NCI-H748 treated with DMSO at 0.1 percent for 48 hours (cell line): ENCODE data around the gene COL6A2.
"Not testable (repeated sequence)": the region's sequence is repeated elsewhere in the genome, so short reads cannot be mapped to it uniquely, and the experiment has no call there.

ENCODE experiments used
- DNase-seq: peaks from one replicate; lab custom pipeline; 2025; lab: John Stamatoyannopoulos, UW

The COL6A2 gene

GRCh38 chr21:46094401-46095082, 3.4 kb upstream of the COL6A2 start:
- no peak for DNase-seq

GRCh38 chr21:46095083-46095719, 2.7 kb upstream of the COL6A2 start:
- no peak for DNase-seq

GRCh38 chr21:46095814-46096595, 1.9 kb upstream of the COL6A2 start:
- no peak for DNase-seq

DNA sequence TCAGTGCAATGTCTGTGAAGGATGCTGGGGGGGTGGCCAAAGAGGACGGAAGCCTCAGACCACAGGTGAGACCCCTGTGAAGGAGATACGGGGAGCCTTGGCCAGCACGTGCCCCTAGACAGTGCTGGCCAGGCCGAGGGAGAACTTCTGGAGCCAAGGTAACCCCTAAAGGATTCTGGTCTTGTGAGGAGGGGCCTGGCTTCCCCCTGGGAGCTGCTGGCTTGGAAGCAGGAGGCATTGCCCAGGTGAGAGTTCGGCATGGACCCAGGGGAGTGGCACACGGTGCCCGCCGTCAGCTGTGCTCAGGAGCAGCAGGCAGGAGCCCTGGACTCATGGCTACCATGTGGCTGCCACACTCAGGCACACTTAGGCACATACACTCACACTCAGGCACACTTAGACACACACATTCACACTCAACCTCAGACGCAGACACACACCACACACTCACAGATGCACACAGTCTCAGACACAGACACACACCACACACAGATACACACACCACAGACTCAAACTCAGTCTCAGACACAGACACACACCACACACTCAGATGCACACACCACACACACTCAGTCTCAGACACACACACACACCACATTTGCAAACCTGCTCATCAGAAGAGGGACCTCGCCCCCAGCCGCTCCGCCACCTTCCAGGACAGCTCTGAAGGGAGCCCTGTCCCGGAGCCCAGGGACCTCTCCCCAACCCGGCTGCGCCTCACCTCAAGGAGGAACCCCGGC, 1.1 kb upstream of the COL6A2 start:
- no peak for DNase-seq

DNA sequence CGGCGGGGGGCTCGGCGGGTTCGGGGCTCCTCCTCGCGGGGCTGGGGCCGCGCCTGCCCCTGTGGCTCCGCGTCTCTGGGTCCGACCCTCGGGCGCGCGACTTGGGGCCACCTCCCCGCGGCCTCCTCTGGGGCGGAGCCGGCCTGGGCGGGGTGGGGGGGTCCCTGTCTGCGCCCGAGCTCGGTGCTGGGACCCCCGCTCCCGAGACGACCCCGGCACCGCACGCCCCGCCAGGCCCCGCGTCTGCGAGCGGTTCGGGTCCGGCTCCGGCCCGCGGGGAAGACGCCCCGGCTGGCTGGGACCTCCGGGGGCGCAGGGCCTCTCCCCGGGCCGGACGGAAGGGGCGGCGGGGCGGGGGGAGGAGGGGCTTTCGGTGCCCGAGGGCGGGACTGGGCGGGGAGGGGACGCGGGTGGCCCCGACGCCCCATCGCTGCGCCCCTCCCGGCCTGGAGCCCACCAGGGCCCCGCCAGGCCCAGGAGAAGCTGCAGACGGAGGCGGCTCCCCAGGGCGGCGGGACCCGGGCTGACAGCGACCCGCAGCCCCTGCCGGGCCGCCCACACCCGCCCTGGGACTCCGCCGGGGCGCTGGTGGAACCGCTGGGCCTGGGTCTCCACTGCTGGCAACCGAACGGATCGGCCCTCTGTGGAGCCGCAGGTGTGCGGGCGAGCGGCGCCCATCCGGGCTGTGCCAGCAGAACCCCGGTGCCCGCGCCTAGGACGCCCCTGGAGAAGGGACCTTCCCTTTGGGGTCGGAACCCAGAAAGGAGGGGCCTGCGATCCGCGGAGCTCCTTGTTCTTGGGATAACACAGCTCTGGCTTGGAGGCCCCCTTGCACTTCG, 610 bp downstream of the COL6A2 start:
- no peak for DNase-seq

- no peak for DNase-seq
Observed at GRCh38 chr21:46099476-46099875, 1.6 kb downstream of the COL6A2 start.

- no peak for DNase-seq
Observed at GRCh38 chr21:46100020-46100419, 2.1 kb downstream of the COL6A2 start.

DNA sequence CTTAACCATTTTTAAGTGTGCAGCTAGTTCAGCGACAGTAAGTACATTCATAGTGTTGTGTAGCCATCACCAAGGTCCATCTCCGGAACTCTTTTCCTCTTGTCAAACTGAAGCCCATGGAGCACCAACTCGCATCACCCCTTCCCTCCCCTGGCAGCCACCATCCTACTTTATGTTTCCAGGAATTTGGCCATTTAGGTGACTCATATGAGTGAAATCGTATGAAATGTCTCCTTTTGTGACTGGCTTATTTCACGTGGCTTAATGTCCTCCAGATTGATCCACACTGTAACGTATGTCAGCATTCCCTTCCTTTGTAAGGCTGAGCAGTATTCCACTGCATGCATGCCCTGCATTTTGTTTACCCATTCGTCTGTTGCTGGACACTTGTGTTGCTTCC, 2.5 kb downstream of the COL6A2 start:
- DNase-seq = no peak

GRCh38 chr21:46100906-46101305, 3.0 kb downstream of the COL6A2 start:
- no peak for DNase-seq

DNA sequence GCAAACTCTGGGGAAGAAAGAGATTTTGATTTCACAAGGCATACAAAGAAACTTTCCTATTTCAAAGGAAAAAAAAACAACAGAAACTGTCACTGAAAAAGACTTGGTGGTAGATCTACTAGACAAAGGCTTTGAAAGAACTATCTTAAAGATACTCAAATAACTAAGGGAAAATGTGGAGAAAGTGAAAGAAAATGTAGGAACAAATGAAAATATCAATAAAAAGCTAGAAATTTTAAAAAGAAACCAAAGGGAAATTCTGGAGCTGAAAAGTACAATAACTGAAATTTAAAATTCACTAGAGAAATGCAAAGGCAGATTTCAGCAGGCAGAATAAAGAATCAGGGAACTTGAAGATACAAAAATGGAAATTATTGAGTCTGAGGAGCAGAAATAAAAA, 6.2 kb downstream of the COL6A2 start:
- no peak for DNase-seq

- DNase-seq = not testable (repeated sequence)
Observed at GRCh38 chr21:46107376-46107775, 9.5 kb downstream of the COL6A2 start.

DNA sequence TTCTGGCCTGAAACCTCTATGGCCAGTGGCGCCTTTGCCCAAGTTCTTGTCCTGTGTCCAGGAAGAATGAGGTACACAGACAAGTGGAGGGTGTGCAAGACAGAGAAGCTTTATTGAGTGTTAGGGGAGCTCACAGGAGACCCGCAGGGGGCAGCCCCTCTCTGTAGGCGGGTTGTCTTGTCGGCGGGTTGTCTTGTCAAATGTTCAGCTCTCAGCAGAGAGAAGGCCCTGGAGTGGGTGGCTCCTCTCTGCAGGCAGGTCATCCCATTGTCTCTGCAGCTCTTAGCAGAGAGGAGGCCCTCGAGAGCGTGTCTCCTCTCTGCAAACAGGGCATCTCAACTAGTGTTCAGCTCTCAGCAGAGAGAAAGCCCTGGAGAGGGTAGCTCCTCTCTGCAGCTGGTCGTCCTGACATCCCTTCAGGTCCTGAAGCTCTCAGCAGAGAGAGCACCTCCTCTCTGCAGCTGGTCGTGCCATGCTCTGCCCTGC, 11.0 kb downstream of the COL6A2 start:
- DNase-seq = no peak

DNA sequence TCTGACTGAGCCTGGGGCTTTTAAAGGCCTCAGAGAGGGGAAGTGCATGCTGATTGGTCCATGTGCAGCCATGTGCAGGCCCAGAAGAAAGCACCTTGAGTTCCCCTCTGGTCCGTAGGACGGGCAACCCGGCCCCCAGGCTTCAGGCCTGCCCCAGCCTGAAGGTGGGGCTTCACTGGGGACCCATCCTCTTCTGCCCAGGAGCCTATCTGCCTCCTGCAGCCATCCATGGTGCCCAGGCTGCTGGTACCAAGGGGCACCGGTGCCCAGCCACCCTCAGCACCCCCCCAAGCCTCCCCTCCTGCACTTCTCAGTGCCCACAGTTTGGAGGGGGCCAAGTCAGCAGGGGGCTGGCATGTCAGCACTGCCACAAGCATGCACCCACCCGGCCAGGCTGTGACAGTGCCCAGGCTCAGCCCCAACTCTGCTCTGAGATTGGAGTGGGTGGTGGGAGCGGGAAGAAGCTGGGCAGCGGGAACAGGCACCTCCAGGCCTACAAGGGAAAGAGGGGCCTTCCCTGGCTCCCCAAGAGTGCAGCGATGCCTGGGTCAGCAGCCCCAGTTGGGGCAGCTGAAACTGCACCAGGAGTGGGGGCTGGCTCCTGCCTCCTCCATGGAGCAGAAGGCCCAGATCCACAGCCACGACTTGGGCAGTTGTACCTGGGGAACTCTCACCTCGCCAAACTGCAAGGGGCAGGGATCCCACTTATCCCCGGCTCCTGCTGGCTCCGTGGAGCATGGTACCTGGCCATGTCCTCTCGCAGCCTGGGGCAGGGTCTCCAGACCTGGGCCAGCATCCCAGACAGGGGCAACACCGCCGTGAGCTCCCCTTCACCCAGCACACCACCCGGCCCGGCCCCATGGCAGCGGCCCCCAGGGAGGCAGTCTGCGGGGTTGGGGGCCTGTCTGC, 11.7 kb downstream of the COL6A2 start:
- no peak for DNase-seq

DNA sequence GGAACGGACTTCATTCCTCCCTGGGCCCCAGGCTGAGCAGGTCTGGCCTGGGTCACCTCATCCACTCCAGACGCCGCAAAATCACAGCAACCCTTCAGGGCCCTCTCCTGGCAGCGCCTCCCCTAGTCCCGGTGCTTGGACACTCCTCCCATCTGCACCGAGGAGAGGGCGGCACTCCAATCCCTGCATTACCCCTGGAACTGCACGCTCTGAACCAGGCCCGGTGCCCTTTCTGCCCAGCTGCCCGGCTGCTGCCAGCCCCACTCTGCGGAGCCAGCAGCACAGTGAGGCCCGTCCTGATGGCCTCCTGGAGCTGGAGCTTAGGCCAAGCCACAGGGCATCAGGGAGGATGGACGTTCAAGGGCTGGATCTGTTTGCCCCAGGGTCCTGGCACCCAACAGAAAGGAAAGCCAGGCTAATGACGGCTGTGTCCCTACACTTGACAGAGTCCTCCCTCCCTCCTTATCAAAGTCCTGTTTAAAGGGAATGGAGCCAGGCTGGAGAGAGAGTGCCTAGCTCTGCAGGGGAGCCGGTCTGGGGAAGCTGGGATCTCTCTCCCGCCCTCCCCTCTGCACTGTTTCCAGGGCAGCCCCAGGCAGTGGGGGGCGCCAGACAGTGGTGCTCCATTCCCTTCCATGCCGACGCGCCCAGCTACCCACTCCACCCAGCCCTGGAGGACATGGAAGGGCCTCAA, 12.7 kb downstream of the COL6A2 start:
- no peak for DNase-seq

DNA sequence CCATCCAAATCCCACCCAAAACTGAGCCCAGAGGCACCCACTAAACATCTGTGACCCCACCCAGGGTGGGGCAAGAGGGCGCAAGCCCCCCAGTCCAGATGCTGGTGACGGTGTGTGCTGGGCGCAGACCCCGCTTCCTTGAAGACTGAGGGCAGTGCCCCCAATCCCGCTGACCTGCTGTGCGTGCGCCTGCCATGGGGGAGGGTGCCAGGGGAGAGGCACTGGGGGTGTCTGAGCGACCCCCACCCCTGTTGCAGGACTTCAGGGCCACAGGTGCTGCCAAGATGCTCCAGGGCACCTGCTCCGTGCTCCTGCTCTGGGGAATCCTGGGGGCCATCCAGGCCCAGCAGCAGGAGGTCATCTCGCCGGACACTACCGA, 13.3 kb downstream of the COL6A2 start:
- DNase-seq = no peak

DNA sequence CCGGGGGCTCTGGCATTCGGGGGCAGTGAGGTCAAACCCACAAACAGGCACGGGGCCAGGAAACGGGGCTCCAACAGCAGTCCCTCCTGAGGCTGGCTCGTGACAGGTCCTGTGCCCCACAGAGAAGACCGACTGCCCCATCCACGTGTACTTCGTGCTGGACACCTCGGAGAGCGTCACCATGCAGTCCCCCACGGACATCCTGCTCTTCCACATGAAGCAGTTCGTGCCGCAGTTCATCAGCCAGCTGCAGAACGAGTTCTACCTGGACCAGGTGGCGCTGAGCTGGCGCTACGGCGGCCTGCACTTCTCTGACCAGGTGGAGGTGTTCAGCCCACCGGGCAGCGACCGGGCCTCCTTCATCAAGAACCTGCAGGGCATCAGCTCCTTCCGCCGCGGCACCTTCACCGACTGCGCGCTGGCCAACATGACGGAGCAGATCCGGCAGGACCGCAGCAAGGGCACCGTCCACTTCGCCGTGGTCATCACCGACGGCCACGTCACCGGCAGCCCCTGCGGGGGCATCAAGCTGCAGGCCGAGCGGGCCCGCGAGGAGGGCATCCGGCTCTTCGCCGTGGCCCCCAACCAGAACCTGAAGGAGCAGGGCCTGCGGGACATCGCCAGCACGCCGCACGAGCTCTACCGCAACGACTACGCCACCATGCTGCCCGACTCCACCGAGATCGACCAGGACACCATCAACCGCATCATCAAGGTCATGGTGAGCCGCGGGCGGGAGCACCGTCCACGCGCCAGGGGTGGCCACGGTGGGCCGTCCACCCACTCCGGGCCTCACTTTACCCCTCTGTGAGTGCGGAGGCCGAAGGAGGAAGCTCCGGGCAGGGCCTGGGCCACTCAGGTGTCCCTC, 14.2 kb downstream of the COL6A2 start:
- no peak for DNase-seq

DNA sequence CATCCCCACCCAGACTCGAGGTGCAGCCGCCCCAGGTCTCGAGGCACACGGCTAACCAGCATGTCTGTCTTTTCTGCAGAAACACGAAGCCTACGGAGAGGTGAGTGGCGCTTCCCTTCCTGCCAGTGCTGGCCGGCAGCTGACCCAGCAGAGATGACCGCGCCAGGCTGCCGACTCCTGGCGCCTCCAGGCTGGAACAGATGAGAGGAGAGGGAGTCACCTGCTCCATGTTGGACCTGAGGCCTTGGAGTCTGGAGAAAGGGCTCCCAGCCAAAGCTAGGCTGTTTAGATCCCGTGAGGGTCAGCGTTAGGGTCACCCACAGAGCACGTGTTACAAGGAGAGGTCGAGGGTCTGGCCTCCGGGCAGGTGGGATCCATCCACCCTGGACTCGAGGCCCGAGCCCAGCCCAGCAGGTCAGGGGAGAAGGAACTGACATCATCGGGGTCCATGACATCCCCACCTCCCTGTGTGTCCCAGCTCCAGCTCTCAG, 14.9 kb downstream of the COL6A2 start:
- no peak for DNase-seq

DNA sequence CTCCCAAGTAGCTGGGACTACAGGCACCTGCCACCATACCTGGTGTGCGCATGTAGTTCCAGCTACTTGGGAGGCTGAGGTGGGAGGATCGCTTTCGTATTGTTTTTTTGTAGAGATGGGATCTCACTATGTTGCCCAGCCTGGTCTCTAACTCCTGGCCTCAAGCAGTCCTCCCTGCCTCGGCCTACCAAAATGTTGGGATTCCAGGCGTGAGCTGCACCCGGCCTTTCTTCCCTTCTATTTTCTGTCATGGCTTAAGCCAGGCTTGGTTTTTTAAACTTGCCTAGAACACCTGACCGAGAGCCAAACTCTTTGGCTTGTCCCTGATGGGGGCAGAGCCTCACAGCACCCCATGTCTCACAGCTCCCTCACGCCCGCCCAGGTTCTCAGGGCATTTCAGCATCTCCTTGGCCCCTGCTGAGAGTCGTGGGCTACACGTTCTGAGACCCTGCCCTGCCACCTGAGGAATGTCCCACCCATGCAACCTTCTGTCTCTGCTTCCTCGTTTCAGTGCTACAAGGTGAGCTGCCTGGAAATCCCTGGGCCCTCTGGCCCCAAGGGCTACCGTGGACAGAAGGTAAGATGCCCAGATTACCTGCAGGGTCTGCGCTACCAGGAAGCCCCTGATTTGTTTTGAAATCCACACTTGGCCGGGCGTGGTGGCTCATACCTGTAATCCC, 15.7 kb downstream of the COL6A2 start:
- no peak for DNase-seq
